Osteoblast (primary cell): ENCODE data around the gene VGLL4. TPM values are rescaled to one million over a fixed set of nuclear protein-coding genes. Genes with fewer than 3 reads are reported as not detected.
A peak's percentile ranks its signal among the peaks of the same experiment; 100 is the strongest.

Experiments
- DNase-seq: peaks from one replicate; pipeline ENCODE4 v3.0.0; 2011; ENCODE audit warnings: low spot score, mixed read lengths; ENCODE audit not compliant: insufficient read length; ENCODE audit errors: missing footprints
- H2AFZ ChIP-seq: 2 replicates; pipeline ENCODE4 v1.6.0; 2011; ENCODE audit warnings: mild to moderate bottlenecking, low read length
- H3K27ac ChIP-seq: 2 replicates; pipeline ENCODE4 v1.5.1; 2011; ENCODE audit warnings: mild to moderate bottlenecking, low read depth, low read length, moderate library complexity
- H3K27me3 ChIP-seq: 2 replicates; pipeline ENCODE4 v1.6.0; 2012; ENCODE audit warnings: mild to moderate bottlenecking, control low read depth, inconsistent platforms, low read length, moderate library complexity; ENCODE audit not compliant: insufficient read depth
- H3K36me3 ChIP-seq: 2 replicates; pipeline ENCODE4 v1.5.1; 2011; ENCODE audit warnings: mild to moderate bottlenecking, low read length, control low read depth, moderate library complexity; ENCODE audit not compliant: insufficient read depth
- H3K4me1 ChIP-seq: 2 replicates; pipeline ENCODE4 v1.5.1; 2011; ENCODE audit warnings: mild to moderate bottlenecking, low read length, control low read depth, moderate library complexity; ENCODE audit not compliant: insufficient read depth
- H3K4me2 ChIP-seq: 2 replicates; pipeline ENCODE4 v1.6.0; 2011; ENCODE audit warnings: mild to moderate bottlenecking, low read length; ENCODE audit not compliant: insufficient read depth
- H3K4me3 ChIP-seq: fragments of 200-600 bp; sonication (generic); 3 replicates; pipeline ENCODE4 v1.5.1; 2012; ENCODE audit warnings: mild to moderate bottlenecking, low read length, inconsistent platforms; ENCODE audit not compliant: insufficient read depth
- H3K79me2 ChIP-seq: 2 replicates; pipeline ENCODE4 v1.6.0; 2012; ENCODE audit warnings: mild to moderate bottlenecking, low read length, control low read depth, inconsistent platforms; ENCODE audit not compliant: insufficient read depth
- H3K9me3 ChIP-seq: 2 replicates; pipeline ENCODE4 v1.5.1; 2011; ENCODE audit warnings: low read depth, low read length, control low read depth
- H4K20me1 ChIP-seq: 2 replicates; pipeline ENCODE4 v1.6.0; 2012; ENCODE audit warnings: mild to moderate bottlenecking, low read length, control low read depth; ENCODE audit not compliant: insufficient read depth
- CTCF ChIP-seq: IDR thresholded peaks from 2 replicates; pipeline ENCODE4 v1.5.1; 2011; ENCODE audit warnings: mild to moderate bottlenecking, low read depth, low read length, moderate library complexity; ENCODE audit errors: extremely low read depth
- total RNA-seq: library from RNA; depleted of rRNA; stranded (reverse); fragments of >200 nt; gene quantifications from 2 replicates; pipeline ENCODE4 v1.2.3, GENCODE V29; 2012

The VGLL4 gene
- total RNA-seq, 1 donor, result 68.8 TPM

- H3K36me3 ChIP-seq, result peaks cover 34% of the 10 kb centered on the region
- H3K79me2 ChIP-seq, result peaks cover 96% of the 10 kb centered on the region
- no peak overlapping the region for H3K27ac ChIP-seq
- no peak overlapping the region for H3K4me3 ChIP-seq
- no peaks in the 10 kb centered on the region for H3K9me3 ChIP-seq
- peaks cover 31% of the 10 kb centered on the region for H4K20me1 ChIP-seq
- H3K4me2 ChIP-seq, result no peak overlapping the region
- no peak for DNase-seq
- H3K4me1 ChIP-seq, result peaks cover 40% of the 10 kb centered on the region
- no peak for TF ChIP-seq CTCF
- H3K27me3 ChIP-seq, result no peaks in the 10 kb centered on the region
- H2AFZ ChIP-seq, result no peak overlapping the region
Observed at GRCh38 chr3:11578169-11578568, 65.5 kb downstream of the VGLL4 start.

- Histone ChIP-seq H4K20me1 (peaks cover 20% of the 10 kb centered on the region), H3K4me3 (no peak overlapping the region), H2AFZ (no peak overlapping the region), H3K36me3 (peaks cover 34% of the 10 kb centered on the region), H3K9me3 (no peaks in the 10 kb centered on the region), H3K4me2 (peak overlapping the region; percentile 5), H3K79me2 (peaks cover 96% of the 10 kb centered on the region), H3K4me1 (peaks cover 26% of the 10 kb centered on the region), H3K27me3 (no peaks in the 10 kb centered on the region), H3K27ac (peak overlapping the region; percentile 63)
- no peak for DNase-seq
- TF ChIP-seq CTCF, result no peak
Observed at GRCh38 chr3:11576453-11576852, 67.3 kb downstream of the VGLL4 start.

GRCh38 chr3:11575677-11576076 is 68.0 kb downstream of the VGLL4 start:
- Histone ChIP-seq H4K20me1 (peaks cover 18% of the 10 kb centered on the region), H3K27ac (peak overlapping the region; percentile 63)
- no peak for DNase-seq

More at GRCh38 chr3:11575677-11576076, 68.0 kb downstream of the VGLL4 start:
- Histone ChIP-seq H3K9me3 (no peaks in the 10 kb centered on the region), H3K79me2 (peaks cover 96% of the 10 kb centered on the region), H3K4me2 (no peak overlapping the region), H3K4me1 (peaks cover 26% of the 10 kb centered on the region), H3K36me3 (peaks cover 34% of the 10 kb centered on the region), H2AFZ (no peak overlapping the region), H3K4me3 (no peak overlapping the region), H3K27me3 (no peaks in the 10 kb centered on the region)
- no peak for TF ChIP-seq CTCF
